Measurements from ENCODE around the gene SS18L1.

GRCh38 chr20:62163986-62164762 lies 20.6 kb downstream of the SS18L1 start:
- no peak for TF ChIP-seq CTCF (conservative IDR thresholded peaks at IDR 0.05; ENCODE audit: low read length)
- no peak for TF ChIP-seq EZH2phosphoT487 (IDR thresholded peaks at IDR 0.05; ENCODE audit: borderline replicate concordance)
